GM10248 (cell line): Measurements from ENCODE around the gene FRMD5.
A peak's percentile ranks its signal among the peaks of the same experiment; 100 is the strongest.

Experiments used
- CTCF ChIA-PET: fragments of 300-600 bp; sonication (Branson Sonifier 250); formaldehyde crosslinking; extraction: SDS; loops from one replicate; lab custom pipeline; 2021; ENCODE audit warnings: antibody characterized with exemption; lab: Yijun Ruan, JAX
- POLR2A ChIA-PET: fragments of 350-650 bp; sonication (Branson Sonifier 250); formaldehyde crosslinking; extraction: SDS; loops from one replicate; lab custom pipeline; 2020; ENCODE audit warnings: antibody characterized with exemption; lab: Yijun Ruan, JAX
- DNase-seq: peaks from one replicate; pipeline ENCODE4 v3.0.0; 2012; ENCODE audit errors: extremely low spot score
- CTCF ChIP-seq: IDR thresholded peaks from 2 replicates; pipeline ENCODE4 v1.5.1; 2012; ENCODE audit warnings: mild to moderate bottlenecking, low read depth; ENCODE audit errors: extremely low read depth, missing control alignments, control extremely low read depth

The FRMD5 gene

GRCh38 chr15:44075535-44075934 lies 119.5 kb downstream of the FRMD5 start:
- no peak for TF ChIP-seq CTCF
- POLR2A ChIA-PET, result no interaction called here
- CTCF ChIA-PET, result no interaction called here
- no peak for DNase-seq

GRCh38 chr15:44069489-44069888 lies 125.6 kb downstream of the FRMD5 start:
- DNase-seq, result no peak
- ChIA-PET POLR2A (no interaction called here), CTCF (interaction anchor here (1.2 to 2.9 kb wide), 6 partner anchors 9 to 202 kb away, joined by 3 to 11 read pairs (median 6); no protein-coding TSS in a partner anchor)
- TF ChIP-seq CTCF, result no peak

GRCh38 chr15:44068347-44068746 lies 126.7 kb downstream of the FRMD5 start:
- CTCF ChIA-PET, result no interaction called here
- POLR2A ChIA-PET, result no interaction called here
- no peak for TF ChIP-seq CTCF
- DNase-seq, result no peak

GRCh38 chr15:44066211-44066827 lies 128.8 kb downstream of the FRMD5 start:
- peak; percentile 52 for DNase-seq
- CTCF ChIA-PET, result interaction anchor here (0.6 to 7.4 kb wide), 32 partner anchors 8 to 261 kb away, joined by 3 to 108 read pairs (median 4); no protein-coding TSS in a partner anchor
- TF ChIP-seq CTCF, result peak; percentile 69
- POLR2A ChIA-PET, result no interaction called here

- DNase-seq, result no peak
- no peak for TF ChIP-seq CTCF
- CTCF ChIA-PET, result interaction anchor here (1.0 to 7.4 kb wide), 7 partner anchors 10 to 162 kb away, joined by 3 to 108 read pairs (median 8); no protein-coding TSS in a partner anchor
- POLR2A ChIA-PET, result no interaction called here
Measured at GRCh38 chr15:44064706-44065105, 130.4 kb downstream of the FRMD5 start.

- DNase-seq, result no peak
- no peak for TF ChIP-seq CTCF
- CTCF ChIA-PET, result interaction anchor here (1.1 to 1.7 kb wide), 5 partner anchors 32 to 184 kb away, joined by 3 to 4 read pairs (median 3); no protein-coding TSS in a partner anchor
- POLR2A ChIA-PET, result no interaction called here
Measured at GRCh38 chr15:44058126-44058525, 136.9 kb downstream of the FRMD5 start.

- no peak for DNase-seq
- ChIA-PET POLR2A (no interaction called here), CTCF (interaction anchor here (1.0 to 2.0 kb wide), 2 partner anchors 20 to 141 kb away, joined by 3 to 8 read pairs; no protein-coding TSS in a partner anchor)
- TF ChIP-seq CTCF, result no peak
Measured at GRCh38 chr15:44045661-44046060, 149.4 kb downstream of the FRMD5 start.
